ENCODE measurements around the gene SRGAP3.

The SRGAP3 gene

GRCh38 chr3:8990266-8991215 is 258.9 kb downstream of the SRGAP3 start:
- H3K27ac ChIP-seq: no peak overlapping the region
- no peak for TF ChIP-seq ZFX (IDR thresholded peaks at IDR 0.05)
- TF ChIP-seq, protein P1, sequence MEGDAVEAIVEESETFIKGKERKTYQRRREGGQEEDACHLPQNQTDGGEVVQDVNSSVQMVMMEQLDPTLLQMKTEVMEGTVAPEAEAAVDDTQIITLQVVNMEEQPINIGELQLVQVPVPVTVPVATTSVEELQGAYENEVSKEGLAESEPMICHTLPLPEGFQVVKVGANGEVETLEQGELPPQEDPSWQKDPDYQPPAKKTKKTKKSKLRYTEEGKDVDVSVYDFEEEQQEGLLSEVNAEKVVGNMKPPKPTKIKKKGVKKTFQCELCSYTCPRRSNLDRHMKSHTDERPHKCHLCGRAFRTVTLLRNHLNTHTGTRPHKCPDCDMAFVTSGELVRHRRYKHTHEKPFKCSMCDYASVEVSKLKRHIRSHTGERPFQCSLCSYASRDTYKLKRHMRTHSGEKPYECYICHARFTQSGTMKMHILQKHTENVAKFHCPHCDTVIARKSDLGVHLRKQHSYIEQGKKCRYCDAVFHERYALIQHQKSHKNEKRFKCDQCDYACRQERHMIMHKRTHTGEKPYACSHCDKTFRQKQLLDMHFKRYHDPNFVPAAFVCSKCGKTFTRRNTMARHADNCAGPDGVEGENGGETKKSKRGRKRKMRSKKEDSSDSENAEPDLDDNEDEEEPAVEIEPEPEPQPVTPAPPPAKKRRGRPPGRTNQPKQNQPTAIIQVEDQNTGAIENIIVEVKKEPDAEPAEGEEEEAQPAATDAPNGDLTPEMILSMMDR (conservative IDR thresholded peaks at IDR 0.05): no peak

GRCh38 chr3:8988791-8989558 is 260.5 kb downstream of the SRGAP3 start:
- H3K27ac ChIP-seq: no peak overlapping the region
- TF ChIP-seq, protein P1 (conservative IDR thresholded peaks at IDR 0.05): no peak
- TF ChIP-seq ZFX (IDR thresholded peaks at IDR 0.05): no peak

GRCh38 chr3:8988384-8988655 is 261.1 kb downstream of the SRGAP3 start:
- H3K27ac ChIP-seq: no peak overlapping the region
- TF ChIP-seq, protein P1 (conservative IDR thresholded peaks at IDR 0.05): no peak
- no peak for TF ChIP-seq ZFX (IDR thresholded peaks at IDR 0.05)

- TF ChIP-seq, protein P1 (conservative IDR thresholded peaks at IDR 0.05): peak; percentile 87
- no peak for TF ChIP-seq ZFX (IDR thresholded peaks at IDR 0.05)
Observed at GRCh38 chr3:8987645-8988383, 261.6 kb downstream of the SRGAP3 start.

DNA sequence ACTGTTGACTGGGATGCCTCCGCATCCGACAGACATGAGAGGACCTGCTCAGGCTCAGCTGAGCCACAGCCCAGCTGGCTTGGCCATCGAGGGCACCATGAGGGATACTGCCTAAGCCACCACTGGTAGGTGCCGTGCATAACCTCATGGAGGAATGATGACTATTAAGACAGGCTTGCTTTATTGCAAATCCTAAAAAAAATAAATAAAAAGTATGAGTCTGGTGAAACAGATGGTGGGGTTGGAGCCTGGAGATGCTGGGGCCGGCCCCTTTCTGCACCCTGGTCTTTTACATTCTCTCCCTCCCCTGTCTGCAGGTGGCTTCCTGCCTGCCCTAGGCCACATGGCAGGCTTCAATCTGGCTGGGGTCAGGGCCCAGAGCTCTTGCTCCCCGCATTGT is 262.2 kb downstream of the SRGAP3 start:
- no peak overlapping the region for H3K27ac ChIP-seq
- TF ChIP-seq, protein P1 (conservative IDR thresholded peaks at IDR 0.05): no peak
- no peak for TF ChIP-seq ZFX (IDR thresholded peaks at IDR 0.05)

More at GRCh38 chr3:8987645-8988383, 261.6 kb downstream of the SRGAP3 start:
- no peak overlapping the region for H3K27ac ChIP-seq

- no peak for TF ChIP-seq ZFX (IDR thresholded peaks at IDR 0.05)
- TF ChIP-seq, protein P1 (conservative IDR thresholded peaks at IDR 0.05): no peak
- H3K27ac ChIP-seq: no peak overlapping the region
Observed at GRCh38 chr3:8986741-8987140, 262.7 kb downstream of the SRGAP3 start.

Measured in C4-2B (cell line).